Nephron (organoid): Measurements from ENCODE around the gene GDF15.
A peak's percentile ranks its signal among the peaks of the same experiment; 100 is the strongest.

Source experiments
- H3K27ac Mint-ChIP-seq, 3 experiments: 2 replicates each; pipeline ENCODE4 v1.8.0; 2020; ENCODE audit warnings: mixed read lengths in 3 of 3, mild to moderate bottlenecking in 2 of 3, moderate library complexity in 1 of 3
- H3K27me3 Mint-ChIP-seq: 2 replicates; pipeline ENCODE4 v1.8.0; 2021; ENCODE audit warnings: low read depth, mild to moderate bottlenecking, moderate library complexity, mixed read lengths
- H3K36me3 Mint-ChIP-seq: 2 replicates; pipeline ENCODE4 v1.8.0; 2020; ENCODE audit warnings: low read depth, mixed read lengths
- H3K4me1 Mint-ChIP-seq: 2 replicates; pipeline ENCODE4 v1.8.0; 2020; ENCODE audit warnings: mixed read lengths
- H3K4me3 Mint-ChIP-seq, 3 experiments: 2 replicates each; pipeline ENCODE4 v1.8.0; 2020; ENCODE audit warnings: mild to moderate bottlenecking in 3 of 3, mixed read lengths in 3 of 3, moderate library complexity in 2 of 3
- H3K9me3 Mint-ChIP-seq: 2 replicates; pipeline ENCODE4 v1.8.0; 2020; ENCODE audit warnings: mixed read lengths
- TF ChIP-seq, protein P1 (sequence below), 3 experiments: fragments of 200-600 bp; sonication (generic); IDR thresholded peaks; one replicate each; pipeline ENCODE4 v1.5.0; 2021; ENCODE audit warnings: antibody characterized with exemption in 3 of 3; ENCODE audit not compliant: unreplicated experiment in 3 of 3

The GDF15 gene

DNA sequence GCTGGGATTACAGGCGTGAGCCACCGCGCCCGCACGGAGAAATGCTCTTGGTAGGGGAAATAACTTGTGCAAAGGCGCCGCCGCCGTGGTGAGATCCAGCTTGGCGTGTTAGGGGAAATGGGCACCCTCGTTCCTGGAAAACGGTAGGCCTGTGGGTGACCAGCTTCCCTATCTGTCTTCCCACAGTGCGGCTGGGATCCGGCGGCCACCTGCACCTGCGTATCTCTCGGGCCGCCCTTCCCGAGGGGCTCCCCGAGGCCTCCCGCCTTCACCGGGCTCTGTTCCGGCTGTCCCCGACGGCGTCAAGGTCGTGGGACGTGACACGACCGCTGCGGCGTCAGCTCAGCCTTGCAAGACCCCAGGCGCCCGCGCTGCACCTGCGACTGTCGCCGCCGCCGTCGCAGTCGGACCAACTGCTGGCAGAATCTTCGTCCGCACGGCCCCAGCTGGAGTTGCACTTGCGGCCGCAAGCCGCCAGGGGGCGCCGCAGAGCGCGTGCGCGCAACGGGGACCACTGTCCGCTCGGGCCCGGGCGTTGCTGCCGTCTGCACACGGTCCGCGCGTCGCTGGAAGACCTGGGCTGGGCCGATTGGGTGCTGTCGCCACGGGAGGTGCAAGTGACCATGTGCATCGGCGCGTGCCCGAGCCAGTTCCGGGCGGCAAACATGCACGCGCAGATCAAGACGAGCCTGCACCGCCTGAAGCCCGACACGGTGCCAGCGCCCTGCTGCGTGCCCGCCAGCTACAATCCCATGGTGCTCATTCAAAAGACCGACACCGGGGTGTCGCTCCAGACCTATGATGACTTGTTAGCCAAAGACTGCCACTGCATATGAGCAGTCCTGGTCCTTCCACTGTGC is 2.4 kb downstream of the GDF15 start:
- TF ChIP-seq, protein P1, sequence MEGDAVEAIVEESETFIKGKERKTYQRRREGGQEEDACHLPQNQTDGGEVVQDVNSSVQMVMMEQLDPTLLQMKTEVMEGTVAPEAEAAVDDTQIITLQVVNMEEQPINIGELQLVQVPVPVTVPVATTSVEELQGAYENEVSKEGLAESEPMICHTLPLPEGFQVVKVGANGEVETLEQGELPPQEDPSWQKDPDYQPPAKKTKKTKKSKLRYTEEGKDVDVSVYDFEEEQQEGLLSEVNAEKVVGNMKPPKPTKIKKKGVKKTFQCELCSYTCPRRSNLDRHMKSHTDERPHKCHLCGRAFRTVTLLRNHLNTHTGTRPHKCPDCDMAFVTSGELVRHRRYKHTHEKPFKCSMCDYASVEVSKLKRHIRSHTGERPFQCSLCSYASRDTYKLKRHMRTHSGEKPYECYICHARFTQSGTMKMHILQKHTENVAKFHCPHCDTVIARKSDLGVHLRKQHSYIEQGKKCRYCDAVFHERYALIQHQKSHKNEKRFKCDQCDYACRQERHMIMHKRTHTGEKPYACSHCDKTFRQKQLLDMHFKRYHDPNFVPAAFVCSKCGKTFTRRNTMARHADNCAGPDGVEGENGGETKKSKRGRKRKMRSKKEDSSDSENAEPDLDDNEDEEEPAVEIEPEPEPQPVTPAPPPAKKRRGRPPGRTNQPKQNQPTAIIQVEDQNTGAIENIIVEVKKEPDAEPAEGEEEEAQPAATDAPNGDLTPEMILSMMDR (IDR thresholded peaks at IDR 0.05; ENCODE audit: unreplicated experiment in 3 of 3), result peak; percentile 100
- H3K36me3 Mint-ChIP-seq, result no peaks in the 10 kb centered on the region
- H3K27me3 Mint-ChIP-seq, result peaks cover 24% of the 10 kb centered on the region
- H3K27ac Mint-ChIP-seq, result no peak overlapping the region
- no peaks in the 10 kb centered on the region for H3K9me3 Mint-ChIP-seq
- H3K4me3 Mint-ChIP-seq, result peak overlapping the region in 2 of 3 experiments; percentile 51 to 62
- H3K4me1 Mint-ChIP-seq, result peaks cover 12% of the 10 kb centered on the region

DNA sequence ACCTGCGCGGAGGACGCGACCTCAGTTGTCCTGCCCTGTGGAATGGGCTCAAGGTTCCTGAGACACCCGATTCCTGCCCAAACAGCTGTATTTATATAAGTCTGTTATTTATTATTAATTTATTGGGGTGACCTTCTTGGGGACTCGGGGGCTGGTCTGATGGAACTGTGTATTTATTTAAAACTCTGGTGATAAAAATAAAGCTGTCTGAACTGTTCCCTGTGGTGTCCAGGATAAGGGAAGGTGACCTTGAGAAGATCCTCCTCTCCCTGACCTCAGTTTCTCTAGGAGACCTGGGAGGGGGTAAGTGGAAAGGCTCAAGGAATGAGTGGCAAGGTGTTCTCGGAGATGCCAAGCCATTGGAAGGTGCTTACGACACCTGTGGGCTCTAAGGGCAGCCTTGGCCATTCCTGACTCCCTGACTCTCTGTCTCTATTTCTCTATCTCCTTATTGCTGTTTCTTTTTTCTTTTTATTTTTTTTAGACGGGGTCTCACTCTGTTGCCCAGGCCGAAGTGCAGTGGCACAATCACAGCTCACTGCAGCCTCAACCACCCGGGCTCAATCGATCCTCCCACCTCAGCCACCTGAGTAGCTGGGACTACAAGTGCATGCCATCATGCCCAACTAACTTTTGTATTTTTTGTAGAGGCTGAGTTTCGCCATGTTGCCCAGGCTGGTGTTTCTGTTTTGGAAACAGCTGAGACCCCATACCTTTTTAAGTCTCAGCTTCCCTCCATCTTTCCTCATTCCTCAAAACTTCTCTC is 3.2 kb downstream of the GDF15 start:
- Mint-ChIP-seq H3K27ac (no peak overlapping the region), H3K4me3 (peak overlapping the region; percentile 21 to 34 (median 29)), H3K27me3 (peaks cover 24% of the 10 kb centered on the region), H3K4me1 (peaks cover 12% of the 10 kb centered on the region), H3K36me3 (no peaks in the 10 kb centered on the region), H3K9me3 (no peaks in the 10 kb centered on the region)
- TF ChIP-seq, protein P1 (IDR thresholded peaks at IDR 0.05; ENCODE audit: unreplicated experiment in 3 of 3), result no peak

DNA sequence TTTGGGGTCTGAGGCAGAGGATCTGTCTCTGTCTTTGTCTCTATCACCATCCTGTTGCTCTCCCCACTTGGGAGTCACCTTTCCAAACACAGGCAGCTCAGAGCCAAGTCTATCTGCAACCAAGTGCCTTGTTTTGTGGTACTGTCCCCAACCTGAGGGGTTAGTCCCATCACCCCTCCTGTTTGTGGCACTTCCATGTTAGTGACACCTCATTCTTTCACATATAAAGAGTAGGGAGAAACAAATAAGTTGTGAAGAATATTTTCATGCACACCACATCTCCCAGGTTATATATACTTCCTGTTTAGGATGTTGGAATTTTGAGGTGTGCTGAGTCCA is 3.7 kb downstream of the GDF15 start:
- no peaks in the 10 kb centered on the region for H3K9me3 Mint-ChIP-seq
- peaks cover 9% of the 10 kb centered on the region for H3K4me1 Mint-ChIP-seq
- no peak overlapping the region for H3K4me3 Mint-ChIP-seq
- H3K36me3 Mint-ChIP-seq, result no peaks in the 10 kb centered on the region
- TF ChIP-seq, protein P1 (IDR thresholded peaks at IDR 0.05; ENCODE audit: unreplicated experiment in 3 of 3), result no peak
- peaks cover 21% of the 10 kb centered on the region for H3K27me3 Mint-ChIP-seq
- H3K27ac Mint-ChIP-seq, result no peak overlapping the region

DNA sequence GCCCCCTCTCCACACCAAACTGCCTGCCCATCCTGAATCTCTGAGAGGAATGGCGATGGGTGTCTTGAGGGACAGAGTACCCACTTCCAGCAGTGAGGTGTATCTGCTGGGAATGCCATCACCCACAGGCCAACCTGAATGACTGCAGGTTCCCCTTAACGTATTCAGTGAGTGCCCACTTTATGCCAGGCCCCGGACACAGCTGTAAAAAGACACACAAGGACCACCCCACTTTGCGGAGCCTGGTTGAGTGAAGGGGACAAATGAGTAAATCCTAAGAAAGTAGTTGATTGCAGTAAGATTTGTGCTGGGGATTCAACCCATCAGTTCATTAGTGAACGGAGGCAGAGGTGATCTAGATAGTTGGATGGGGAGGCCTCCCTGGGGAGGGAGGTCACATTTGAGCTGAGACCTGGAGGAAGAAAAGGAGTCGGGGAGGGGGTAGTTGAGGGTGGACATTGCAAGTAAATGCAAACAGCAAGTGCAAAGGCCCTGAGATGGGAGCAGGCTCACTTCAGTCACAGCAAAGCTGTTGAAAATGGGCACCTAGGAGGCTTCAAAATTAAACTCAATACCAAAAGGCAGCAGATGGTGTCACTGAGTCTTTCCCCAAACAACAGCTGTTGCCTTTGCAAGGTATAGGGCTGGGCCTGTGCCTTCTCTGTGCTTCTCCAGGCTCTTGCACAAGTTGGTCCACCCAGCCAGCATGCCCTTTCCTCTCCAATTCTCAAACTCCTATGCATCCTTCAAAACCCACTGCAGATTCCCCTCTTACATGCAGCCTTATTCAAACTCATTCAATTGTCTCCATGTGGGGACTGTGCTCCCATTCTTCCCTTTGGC is 4.3 kb downstream of the GDF15 start:
- Mint-ChIP-seq H3K27ac (no peak overlapping the region), H3K36me3 (no peaks in the 10 kb centered on the region), H3K27me3 (peaks cover 21% of the 10 kb centered on the region)

DNA sequence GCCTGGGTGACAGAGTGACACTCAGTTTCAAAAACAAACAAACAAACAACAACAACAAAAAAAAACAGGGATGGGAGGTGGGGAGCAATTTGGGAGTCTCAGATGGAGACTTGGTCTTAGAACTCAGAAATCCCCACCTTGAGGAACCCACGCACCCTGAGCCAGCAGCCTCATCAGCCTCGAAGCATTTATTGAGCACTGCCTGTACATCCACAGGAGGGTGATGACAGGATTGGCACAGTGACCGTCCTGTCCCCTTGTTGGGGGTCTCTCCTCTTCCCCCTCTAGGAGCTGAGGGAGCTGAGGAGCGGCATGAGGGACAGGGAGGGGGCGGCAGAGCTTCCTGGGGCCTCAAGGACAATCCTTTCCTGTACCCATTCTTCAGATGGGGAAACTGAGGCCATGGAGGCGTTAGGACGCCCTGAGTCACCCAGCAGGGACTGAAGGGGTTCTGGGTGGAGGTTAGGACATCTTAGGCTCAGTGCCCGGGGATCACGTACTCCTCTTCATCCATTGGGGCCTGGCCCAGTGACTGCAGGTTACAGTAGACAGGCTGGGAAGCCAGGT is 5.6 kb downstream of the GDF15 start:
- no peaks in the 10 kb centered on the region for H3K9me3 Mint-ChIP-seq
- H3K27ac Mint-ChIP-seq, result no peak overlapping the region
- TF ChIP-seq, protein P1 (IDR thresholded peaks at IDR 0.05; ENCODE audit: unreplicated experiment in 3 of 3), result no peak
- peaks cover 17% of the 10 kb centered on the region for H3K27me3 Mint-ChIP-seq
- no peak overlapping the region for H3K4me3 Mint-ChIP-seq
- no peaks in the 10 kb centered on the region for H3K4me1 Mint-ChIP-seq
- no peaks in the 10 kb centered on the region for H3K36me3 Mint-ChIP-seq

More for the DNA sequence above, 4.3 kb downstream of the GDF15 start:
- TF ChIP-seq, protein P1 (IDR thresholded peaks at IDR 0.05; ENCODE audit: unreplicated experiment in 3 of 3), result no peak
- Mint-ChIP-seq H3K9me3 (no peaks in the 10 kb centered on the region), H3K4me3 (no peak overlapping the region), H3K4me1 (peaks cover 7% of the 10 kb centered on the region)
